GM12801 (cell line): ENCODE data around the gene PCED1B.

Source experiments
- CTCF ChIP-seq: IDR thresholded peaks from one replicate; pipeline ENCODE4 v1.5.1; 2011; ENCODE audit warnings: control low read depth; ENCODE audit not compliant: insufficient read length; ENCODE audit errors: extremely low read depth

Gene PCED1B

GRCh38 chr12:47205532-47206449, 126.4 kb downstream of the PCED1B start:
- TF ChIP-seq CTCF = no peak

- TF ChIP-seq CTCF = no peak
Observed at GRCh38 chr12:47206450-47207339, 127.3 kb downstream of the PCED1B start.

- no peak for TF ChIP-seq CTCF
Observed at GRCh38 chr12:47207340-47207717, 127.9 kb downstream of the PCED1B start.

- no peak for TF ChIP-seq CTCF
Observed at GRCh38 chr12:47207829-47208248, 128.4 kb downstream of the PCED1B start.

GRCh38 chr12:47209014-47209413, 129.6 kb downstream of the PCED1B start:
- TF ChIP-seq CTCF = no peak

- TF ChIP-seq CTCF = no peak
Observed at GRCh38 chr12:47210776-47211175, 131.4 kb downstream of the PCED1B start.

GRCh38 chr12:47212701-47213039, 133.2 kb downstream of the PCED1B start:
- TF ChIP-seq CTCF = no peak
